ENCODE data around the gene ARID3C.
A peak's percentile ranks its signal among the peaks of the same experiment; 100 is the strongest.

The ARID3C gene, protein sequence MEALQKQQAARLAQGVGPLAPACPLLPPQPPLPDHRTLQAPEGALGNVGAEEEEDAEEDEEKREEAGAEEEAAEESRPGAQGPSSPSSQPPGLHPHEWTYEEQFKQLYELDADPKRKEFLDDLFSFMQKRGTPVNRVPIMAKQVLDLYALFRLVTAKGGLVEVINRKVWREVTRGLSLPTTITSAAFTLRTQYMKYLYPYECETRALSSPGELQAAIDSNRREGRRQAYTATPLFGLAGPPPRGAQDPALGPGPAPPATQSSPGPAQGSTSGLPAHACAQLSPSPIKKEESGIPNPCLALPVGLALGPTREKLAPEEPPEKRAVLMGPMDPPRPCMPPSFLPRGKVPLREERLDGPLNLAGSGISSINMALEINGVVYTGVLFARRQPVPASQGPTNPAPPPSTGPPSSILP

DNA sequence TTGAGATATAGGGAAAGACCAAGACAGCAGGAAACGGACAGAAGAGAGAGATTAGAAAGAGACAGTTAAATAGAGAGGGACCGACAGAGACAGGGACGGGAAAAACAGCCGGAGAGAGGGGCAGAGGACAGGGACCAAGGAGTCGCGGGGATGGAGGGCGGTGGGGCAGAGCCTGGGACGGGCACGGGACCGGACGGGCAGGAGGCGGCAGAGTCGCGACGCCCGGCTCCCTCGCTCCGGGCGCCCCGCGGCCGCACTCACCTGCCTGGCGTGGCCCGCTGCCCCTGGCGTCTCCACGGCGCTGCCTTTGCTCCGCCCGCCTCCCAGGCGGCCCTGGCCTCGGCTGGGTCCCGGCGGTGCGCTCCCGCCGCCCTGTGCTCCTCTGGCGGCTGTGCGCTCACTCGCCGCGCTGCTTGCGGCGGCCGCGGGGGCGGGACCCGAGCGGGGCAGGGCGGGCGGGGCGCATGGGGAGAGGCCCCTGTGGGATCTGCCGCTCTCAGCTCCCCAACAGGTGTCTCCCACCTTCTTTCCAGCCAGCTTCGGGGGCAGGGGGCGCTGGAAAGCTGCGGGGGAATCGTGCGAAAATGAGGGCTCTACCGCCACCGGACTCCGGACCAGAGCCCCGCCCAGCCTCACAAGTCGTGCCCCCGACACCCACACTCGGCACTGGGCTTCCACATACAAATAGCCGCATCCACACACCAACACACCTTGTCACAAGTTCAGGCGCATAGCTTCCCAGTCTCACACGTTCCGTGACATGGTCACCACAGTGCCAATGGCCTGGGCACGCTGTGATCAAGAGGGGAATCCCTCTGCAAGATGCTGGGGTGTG, at the start of gene ARID3C:
Gene ARID3C, minus strand, starts transcription at position 411 of the 835 bp plus-strand sequence. CDS start 1,052 bp downstream, outside the sequence.
- no peak for DNase-seq

DNA sequence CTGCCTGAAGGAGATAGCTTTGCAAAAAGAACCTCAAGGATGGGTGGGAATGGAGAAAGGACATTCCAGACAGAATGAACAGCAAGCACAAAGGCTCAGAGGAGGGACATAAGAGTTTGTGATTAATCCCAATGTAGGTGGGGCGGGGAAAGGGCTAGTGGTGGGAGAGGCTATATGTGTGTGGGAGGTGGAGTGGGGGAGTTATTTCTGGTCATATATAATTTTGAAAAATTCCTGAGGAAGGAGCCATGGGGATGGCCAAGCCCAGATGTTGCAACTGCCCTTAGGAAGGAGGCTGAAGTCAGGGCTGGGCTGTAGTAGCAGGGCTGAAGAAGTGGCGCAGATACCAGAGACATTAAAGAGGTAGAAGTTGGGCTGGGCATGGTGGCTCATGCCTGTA, 47.0 kb upstream of the ARID3C start:
- DNase-seq = no peak

DNA sequence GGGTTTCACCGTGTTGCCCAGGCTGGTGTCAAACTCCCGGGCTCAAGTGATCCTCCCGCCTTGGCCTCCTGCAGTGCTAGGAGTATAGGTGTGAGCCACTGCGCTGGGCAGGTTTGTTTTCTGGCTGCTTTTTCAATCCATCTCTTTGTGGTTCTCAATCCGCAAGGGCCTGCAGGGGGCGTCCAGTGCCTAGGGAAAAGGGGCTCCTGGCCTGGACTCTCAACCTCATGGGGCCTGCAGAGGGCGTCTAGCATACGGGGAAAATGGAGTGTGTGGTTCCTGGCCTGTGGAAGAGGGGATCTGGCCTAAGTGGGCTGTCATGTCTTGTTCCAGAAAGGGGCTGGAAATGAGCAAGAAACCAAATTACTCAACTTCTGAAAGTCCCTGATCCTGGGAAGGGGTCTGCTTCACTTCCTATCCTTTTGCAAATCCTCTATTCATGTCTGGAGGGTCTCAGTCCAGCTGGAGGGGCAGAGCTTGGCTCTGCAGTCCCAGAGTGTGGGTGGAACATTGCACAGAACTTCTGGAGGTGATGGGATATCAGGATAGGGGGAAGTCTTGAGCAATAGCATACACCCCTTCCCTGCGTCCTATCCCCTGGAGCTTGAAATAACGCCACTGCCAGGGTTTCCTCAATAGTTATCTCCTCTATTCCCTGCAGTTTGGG, 46.3 kb upstream of the ARID3C start:
- DNase-seq = peak; percentile 66

DNA sequence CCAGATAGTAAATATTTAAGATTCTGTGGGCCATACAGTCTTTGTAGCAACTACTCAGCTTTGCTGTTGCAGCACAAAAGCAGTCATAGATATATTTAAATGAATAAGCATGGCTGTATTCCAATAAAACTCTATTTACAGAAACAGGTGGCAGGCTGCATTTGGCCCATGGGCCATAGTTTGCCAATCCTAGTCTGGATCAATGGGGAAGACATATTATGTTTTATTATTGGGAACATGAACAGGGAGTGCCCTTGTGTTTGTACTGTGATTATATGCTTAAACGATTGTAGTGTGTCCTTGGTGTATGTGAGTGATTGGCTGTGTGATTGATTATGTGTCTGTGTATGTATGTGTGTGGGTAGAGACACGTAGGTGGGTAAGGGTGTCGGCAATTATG, 45.6 kb upstream of the ARID3C start:
- no peak for DNase-seq

DNA sequence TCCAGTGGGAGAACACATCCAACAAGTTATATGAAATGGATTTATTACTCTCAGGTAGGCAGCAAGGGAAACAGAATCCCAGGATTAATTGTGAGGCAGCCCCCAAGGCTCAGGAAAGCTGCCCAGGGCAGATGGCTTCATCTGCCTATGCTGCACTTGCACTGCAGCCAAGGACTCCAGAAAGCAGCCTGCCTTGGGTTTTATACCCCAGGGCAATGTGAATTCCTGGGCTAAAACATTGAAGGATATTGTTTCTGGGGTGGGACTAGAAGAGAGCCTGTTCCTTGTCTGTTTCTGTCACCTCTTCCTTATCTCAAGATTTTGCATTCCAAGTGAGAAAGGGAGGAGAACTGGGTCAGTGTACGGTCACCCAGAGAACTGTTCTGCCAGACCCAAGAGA, 42.4 kb upstream of the ARID3C start:
- DNase-seq = no peak

DNA sequence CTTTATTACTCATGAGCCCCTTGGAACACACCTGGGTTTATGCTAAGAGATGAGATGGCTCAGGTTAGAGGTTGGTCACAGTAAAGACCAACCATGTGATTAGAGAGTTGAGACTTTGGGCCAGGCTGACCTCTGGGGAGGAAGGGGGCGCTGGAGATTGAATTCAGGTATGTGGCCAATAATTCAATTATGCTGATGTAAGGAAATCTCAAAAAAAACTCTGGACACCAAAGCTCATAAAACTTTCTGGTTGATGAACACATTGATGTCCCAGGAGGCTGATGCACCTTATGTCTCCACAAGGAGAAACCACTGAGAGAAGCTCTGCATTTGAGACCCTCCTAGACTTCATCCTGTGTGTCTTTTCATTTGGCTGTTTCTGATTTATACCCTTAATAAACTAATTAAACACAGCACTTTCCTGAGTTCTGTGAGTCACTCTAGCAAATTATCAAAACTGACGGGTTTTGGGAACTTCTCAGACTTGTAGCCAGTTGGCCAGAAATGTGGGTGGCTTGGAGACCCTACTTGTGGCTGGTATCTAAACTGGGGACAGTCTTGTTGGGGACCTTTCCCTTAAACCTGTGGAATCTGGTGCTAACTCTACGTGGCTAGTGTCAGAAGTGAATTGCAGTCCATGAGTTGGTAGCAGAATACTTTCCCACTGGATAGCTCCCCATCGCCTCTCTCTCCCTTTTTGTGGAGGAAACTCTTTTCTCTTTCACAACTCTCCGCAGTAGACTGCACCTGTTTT, 41.1 kb upstream of the ARID3C start:
- DNase-seq = no peak

DNA sequence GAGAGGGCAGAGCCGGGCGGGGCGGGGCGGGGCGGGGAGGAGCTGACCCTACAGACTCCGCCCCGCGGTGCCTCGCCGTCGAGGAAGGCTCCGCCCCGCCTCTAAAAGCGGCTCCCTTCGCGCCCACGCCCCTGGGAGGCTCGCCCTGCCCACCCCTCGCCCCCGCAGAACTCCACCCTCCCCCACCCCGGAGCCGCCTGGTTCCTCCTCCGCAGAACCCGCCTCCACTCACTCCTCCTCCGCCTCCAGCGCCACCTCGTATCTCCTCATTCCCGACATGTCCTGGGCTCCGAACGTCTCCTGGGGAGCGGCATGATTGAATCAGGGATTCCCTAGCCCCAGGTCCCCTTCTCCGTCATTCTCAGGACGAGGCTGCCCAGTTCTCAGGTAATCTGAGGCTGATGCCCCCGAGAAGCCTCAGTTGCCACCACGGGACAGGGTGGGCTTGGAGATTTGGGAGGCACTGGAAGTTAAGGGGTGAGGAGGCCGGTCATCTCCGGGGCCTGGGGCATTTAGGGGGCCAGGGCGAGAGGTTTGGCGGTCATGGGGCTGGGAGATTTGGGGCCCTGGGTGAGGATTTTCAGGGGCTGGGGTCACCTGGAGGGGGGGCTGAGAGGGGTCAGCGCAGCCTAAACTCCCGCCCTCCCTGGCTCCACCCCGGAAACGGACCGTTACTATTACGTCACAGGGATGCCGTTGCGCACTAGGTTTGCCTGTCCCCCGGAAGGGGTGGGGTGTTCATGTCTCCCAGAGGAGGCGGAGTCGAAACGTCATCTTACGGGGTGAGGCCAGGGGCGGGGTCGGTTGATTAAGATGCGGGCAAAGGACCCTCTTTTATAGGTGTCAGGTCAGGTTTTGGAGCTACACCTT, 36.8 kb upstream of the ARID3C start:
- DNase-seq = peak; percentile 92

DNA sequence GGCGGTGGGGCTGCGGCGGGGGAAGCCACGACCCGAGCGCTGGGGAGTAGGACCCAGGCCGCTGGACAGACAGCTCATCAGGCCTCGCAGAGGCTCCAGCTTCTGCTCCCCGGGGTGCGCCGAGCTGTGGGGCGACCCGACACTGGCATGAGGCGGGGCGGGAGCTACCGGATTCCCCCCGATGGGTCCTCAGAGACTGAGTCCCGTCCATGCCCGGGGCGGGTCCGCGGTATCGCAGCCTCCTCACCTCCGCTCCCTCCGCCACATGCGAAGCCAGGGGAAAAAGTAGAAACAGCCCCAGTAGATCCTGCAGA, 36.2 kb upstream of the ARID3C start:
- no peak for DNase-seq

DNA sequence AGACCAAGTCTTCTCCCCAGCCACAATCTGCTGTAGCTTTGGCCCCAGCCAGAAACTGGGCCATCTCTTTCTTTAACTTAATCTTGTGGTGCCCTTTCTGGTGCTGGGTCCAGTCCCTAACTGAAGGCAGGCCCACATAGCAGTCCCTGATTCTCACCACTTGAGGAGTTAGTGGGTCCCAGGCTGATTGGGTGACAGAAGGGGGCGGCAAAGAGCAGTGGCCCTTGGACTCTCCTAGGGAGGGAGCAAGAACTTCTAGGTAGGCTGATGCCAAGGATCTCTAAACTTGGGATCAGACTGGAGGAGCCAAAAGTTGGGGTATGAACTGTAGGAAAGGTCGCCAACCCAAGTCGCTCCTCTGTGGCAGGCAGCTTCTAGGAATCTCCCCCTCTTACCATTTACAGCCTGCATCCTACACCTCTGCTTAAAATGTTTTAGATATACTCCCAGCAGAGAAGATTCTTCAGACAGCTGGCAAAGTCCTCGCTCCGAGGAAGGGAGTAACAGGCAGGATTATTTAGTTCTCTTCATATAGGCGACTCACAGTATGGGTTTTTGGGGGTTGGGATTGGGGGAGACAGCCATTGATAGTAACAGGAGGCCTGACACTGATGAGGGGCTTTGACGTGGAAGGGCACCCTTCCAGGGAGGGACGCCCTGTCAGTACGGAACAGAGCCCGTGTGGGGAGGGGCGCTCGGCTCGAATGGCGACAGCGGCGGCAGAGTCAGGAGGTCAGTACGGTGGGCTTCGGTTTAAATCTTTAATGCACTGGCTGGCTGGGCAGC, 35.6 kb upstream of the ARID3C start:
- DNase-seq = peak; percentile 78

DNA sequence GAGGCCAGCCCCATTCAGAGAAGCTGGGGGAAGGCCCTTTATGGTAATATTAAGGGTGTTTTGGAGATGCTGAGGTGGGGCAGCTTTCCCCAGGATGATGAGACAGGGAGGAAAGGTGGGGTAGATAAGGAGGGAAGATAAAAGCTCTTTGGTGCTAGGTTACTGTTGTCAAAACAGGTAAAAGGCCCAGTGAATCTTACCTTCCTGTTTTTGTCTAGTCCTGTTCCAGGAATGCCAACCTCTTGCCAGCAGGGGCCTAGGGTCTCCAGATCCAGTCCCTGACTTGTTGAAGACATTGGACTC, 34.4 kb upstream of the ARID3C start:
- DNase-seq = no peak

DNA sequence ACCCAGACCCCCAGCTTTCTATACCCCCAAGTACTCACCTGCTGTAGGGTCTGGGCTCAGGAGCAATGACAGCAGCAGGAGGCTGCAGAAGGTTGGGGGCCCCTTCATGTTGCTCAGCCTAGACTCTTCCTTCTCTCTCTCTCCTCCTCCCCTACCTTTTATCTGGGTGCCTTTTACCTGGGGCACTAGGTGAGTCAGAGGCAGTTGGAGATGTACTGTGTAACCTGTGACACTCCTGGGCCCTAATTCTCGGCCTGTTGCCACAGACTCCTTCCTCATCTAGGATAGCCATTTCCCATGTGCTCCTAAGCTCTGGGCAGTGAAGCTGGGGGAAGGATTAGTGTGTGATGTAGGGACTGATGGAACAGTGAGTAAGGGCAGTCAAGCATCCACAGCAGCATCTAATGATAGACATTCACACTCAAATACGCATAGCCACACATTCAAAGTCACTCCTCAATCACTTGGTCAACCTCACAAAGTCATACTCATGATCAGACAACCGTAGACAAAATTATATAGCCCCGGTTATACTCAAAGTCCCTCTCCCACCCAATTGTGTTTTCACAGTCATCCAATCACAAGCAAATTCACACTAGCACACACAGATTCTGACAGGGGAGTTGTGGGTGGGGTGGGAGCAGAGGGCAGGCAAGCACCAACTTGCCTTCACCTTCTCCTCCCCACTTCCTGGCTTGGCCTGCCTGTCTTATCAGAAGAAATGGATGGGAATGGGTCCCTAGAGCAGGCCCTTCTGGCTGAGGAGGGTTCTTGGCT, 33.8 kb upstream of the ARID3C start, which contains the start of gene CCL27:
Gene CCL27, minus strand, starts transcription at position 132 of the 777 bp plus-strand sequence. Its CDS starts 24 bp downstream, at position 108.
- no peak for DNase-seq

DNA sequence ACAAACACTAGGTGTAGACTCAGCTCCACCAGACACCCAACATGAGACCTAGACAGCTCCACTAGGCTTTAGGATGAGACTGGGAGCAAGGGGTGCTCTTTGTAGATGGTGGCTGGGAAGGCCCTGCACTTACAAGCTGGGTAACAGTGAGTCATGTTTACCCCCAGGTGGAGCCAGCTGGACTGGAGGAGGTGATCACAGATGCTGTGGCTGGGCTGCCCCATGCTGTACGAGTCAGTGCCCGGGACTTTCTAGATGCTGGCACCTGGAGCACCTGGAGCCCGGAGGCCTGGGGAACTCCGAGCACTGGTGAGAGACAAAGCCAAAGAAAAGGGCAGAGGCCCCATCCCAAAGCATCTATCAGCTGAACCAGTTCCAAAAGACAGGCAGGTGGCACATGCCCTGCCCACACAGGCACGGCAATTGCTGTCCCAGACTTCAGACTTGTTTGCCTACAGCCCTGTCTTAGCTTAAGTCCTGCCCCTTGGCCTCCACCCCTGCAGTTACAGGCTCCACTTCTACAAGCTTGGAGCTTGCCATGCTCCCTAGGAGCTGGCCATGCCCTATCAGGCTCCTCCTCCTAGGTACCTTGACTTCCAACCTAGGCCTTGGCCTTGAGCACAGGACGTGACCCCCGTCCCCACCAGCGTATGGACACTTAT, 30.9 kb upstream of the ARID3C start:
- no peak for DNase-seq

DNA sequence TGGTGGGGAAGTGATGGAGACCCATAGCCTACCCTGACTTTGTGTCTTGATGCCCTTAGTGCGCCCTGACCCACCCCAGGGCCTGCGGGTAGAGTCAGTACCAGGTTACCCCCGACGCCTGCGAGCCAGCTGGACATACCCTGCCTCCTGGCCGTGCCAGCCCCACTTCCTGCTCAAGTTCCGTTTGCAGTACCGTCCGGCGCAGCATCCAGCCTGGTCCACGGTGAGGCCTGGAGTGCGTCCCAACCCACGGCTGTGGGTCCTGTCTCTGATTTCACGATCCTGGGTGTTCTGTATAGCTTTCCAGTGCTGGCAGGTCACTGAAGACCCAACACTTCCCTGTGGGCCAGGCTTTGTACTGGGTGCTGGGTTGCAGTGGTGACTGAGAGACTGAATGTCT, 29.6 kb upstream of the ARID3C start:
- no peak for DNase-seq

DNA sequence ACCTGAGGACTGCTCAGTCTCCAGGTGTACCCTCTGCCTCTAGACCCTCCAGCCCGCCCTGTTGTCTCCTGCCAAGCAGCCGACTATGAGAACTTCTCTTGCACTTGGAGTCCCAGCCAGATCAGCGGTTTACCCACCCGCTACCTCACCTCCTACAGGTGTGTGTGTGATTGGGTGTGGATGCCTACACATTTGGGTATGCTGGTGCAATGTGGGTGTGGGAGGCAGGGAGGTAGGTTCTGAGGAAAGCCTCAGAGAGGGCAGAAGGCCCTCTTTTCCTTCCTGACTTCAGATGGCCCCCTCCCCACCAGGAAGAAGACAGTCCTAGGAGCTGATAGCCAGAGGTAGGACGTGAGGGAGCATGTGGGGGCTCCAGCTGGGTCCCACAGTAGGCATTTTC, 28.1 kb upstream of the ARID3C start:
- DNase-seq = no peak

DNA sequence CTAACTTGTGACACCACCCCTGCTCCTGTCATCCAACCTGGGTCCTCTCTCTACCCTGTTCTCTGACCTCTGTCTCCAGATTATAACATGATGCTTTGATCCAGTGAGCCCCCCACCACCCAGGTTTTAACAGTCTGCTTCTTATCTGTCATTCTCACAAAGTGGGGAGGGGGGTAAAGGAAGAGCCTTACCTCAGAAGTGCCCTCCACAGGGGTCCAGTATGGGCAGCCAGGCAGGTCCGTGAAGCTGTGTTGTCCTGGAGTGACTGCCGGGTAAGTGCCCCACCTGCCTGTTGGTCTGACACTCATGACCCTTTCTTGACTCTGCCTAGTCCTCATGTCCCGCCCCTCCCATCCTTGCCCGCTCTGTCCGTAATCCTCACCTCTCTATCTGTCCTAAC, 26.5 kb upstream of the ARID3C start:
- no peak for DNase-seq

DNA sequence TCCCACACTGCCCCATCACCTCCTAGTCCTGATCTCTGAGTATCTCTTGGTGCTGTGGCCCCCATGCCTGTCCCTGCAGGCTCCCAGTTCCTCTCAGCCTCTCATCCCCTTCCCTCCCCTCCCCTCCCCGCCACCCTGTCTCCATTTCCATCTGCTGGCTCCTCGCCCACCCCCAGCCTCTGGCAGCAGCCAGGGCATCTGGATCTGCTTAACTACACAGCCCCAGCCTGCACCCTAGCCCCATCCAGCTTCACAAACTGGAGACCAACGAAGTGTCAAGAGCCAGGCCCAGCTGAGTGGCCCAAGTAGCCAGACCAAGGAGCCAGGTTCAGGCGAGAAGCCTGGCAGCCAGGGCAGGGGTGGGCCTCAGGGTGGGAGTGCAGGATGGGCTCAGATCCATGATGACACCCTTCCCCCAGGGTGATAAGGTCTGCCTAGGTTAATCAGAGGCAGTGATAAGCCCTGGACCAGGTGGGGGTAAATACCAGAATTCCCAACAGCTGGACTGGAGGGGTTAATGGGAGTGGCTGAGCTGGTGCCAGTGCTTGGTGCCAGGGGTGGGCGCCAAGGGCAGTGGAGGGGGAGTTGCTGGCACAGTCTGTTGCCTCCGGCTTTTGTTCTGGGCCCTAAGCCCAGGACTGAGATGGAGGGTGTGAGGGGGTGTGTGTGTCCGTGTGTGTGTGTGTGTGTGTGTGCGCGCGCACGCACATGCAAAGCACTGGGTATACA, 25.6 kb upstream of the ARID3C start:
- DNase-seq = no peak

DNA sequence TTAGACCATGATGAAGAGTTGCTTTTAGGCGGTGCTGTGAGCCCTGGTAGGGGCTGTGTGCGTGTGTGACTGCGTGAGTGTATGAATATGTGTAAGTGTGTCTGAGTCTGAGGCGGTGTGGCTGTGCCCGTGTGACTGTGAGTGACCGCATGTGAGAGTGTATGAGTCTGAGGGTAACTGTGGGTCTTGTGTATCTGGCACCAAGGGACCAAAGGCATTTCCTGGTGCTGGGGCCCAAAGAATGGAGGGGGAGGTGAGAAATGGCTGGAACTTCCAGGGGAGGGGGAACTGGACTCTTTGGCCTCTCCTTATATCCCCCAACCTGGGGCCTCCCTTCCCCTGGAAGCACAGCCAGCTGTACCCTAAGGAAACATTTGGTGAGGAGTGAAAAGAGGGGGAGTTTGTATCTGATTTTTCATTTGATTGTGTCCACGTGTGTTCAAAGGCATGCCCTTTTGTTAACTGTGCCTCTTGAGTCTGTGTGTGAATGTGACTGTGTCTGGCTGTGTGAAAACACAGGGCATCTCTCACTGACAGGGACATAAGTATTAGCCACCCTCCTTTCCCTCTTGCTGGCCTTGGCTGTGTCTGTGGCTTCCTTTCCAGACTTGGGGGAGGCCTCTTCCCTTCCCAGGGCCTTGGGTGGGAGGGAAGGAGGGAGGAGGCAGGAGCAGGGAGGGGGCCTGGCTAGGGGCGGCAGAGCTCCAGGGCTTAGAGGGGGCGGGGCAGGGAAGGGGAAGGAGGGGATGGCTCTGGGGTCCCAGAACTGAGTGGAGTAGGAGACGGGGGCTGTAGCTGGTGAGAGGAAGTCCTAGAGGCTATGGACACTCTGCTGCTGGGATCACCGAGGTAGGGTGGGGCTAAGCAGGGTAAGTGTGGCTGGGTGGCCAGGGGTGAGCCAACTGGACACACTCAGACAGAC, 24.5 kb upstream of the ARID3C start:
- no peak for DNase-seq

DNA sequence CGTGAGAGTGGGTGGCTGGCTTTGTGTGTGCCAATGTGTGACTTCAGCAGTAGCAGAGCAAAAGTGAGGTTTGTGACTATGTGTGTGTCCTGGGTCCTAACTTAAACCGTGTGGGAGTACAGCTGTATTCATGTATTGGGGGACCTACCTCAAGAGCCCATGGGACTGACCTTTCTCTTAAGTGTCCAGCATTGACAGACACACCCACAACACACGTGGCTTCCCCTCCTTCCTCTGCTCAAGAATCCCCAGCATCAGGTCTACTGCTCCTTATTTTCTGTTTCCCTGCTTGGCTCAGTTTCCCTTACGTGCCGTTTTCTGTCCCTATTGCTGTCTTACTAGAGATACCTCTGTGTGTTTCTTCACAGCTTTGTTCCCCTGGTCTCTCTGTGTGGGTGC, 23.7 kb upstream of the ARID3C start:
- DNase-seq = no peak
